ENCODE data around the gene LPCAT1. TPM values are rescaled to one million over a fixed set of nuclear protein-coding genes. Genes with fewer than 3 reads are reported as not detected.

The LPCAT1 gene, protein sequence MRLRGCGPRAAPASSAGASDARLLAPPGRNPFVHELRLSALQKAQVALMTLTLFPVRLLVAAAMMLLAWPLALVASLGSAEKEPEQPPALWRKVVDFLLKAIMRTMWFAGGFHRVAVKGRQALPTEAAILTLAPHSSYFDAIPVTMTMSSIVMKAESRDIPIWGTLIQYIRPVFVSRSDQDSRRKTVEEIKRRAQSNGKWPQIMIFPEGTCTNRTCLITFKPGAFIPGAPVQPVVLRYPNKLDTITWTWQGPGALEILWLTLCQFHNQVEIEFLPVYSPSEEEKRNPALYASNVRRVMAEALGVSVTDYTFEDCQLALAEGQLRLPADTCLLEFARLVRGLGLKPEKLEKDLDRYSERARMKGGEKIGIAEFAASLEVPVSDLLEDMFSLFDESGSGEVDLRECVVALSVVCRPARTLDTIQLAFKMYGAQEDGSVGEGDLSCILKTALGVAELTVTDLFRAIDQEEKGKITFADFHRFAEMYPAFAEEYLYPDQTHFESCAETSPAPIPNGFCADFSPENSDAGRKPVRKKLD
- 75.0 TPM for total RNA-seq (2021; ENCODE audit: unreplicated experiment)
- polyA plus RNA-seq (2012), result 33.5 and 34.7 TPM in 2 replicates
- Bru-seq, nascent RNA, result percentile 67 among the genes with signal in this experiment
- BruChase-seq, experiment 1, labeled RNA remaining after a 6-hour chase, result percentile 88 among the genes with signal in this experiment
- BruChase-seq, experiment 2, labeled RNA remaining after a 2-hour chase, result percentile 81 among the genes with signal in this experiment
- long read RNA-seq, transcript LPCAT1-201 (14 exons, 3,966 nt), result major isoform, 71 of 133 reads
- long read RNA-seq, partial matches to known transcripts, result 27 of 133 reads
- long read RNA-seq, other reads (novel, unspliced or antisense), result 34 of 133 reads

DNA sequence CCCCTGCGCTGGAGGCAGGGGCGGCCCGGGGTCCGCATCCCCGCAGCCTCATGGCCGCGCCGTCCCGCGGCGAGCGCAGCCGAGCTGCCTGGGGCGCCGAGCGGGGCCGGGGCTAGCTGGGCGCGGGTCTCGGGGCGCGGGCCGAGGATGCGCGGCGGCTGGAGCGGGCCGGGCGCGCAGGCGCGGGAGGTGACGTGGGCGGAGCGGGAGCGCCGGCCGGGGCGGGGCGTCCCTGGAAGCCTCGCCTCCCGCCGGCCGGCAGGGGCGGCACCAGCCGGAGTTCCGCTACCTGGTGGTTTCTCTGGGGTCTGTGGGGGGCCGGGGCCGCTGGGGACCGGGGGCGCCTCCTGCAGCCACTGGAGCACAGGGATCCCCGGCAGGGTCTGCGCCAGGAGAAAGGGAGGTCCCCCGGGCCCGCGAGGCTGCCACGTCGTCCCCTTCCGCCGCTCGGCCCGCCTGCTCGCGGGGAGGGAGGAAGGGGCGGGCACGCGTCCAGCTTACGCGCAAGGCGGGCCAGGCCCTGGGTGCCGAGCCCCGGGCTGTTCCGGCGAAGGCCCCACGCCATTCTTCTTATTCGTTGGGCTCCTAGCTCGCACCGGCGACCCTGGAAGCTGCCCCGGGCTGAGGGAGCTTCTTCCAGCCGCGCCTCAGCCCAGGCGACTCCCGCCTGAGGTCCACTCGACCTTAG is at the start of gene LPCAT1:
LPCAT1 (minus strand) TSS at position 168 of the 688 bp plus-strand sequence; CDS start at position 52, 116 bp downstream.
- ATAC-seq (peak; percentile 85), DNase-seq (ENCODE audit: low read depth, low spot score) (no peak)
- BruUV-seq (replicated peaks), result no TSS peak
- no peaks in the 10 kb centered on the region for H3K27me3 ChIP-seq (ENCODE audit: insufficient read depth, low read length)
- CTCF ChIA-PET, result interaction anchor here (1.4 kb wide), 1 partner anchor 70 kb away, joined by 3 read pairs; no protein-coding TSS in a partner anchor
- no peaks in the 10 kb centered on the region for H3K9me3 ChIP-seq (ENCODE audit: control insufficient read depth in 1 of 2, insufficient read depth in 1 of 2, low read depth in 1 of 2, low read length in 2 of 2)
- no peaks in the 10 kb centered on the region; the same call in 1 of the 2 replicates for H4K20me1 ChIP-seq (ENCODE audit: insufficient read depth)
- peak within 1 kb of the TSS; percentile 84 for H3K9ac ChIP-seq (ENCODE audit: low read length)
- peaks cover 43% of the 10 kb centered on the region for H3K79me2 ChIP-seq (ENCODE audit: insufficient read depth, low read length)
- no peak within 1 kb of the TSS for H2AFZ ChIP-seq (ENCODE audit: low read depth, low read length, poor library complexity, severe bottlenecking)
- POLR2A ChIA-PET, result interaction anchor here (1.1 kb wide), 1 partner anchor 8 kb away, joined by 4 read pairs; no protein-coding TSS in a partner anchor
- peak within 1 kb of the TSS; percentile 67 for H3K27ac ChIP-seq (ENCODE audit: low read depth, low read length)
- H3K4me2 ChIP-seq (ENCODE audit: low read length), result peak within 1 kb of the TSS; percentile 84
- peaks cover 12 to 24% of the 10 kb centered on the region in 2 experiments for H3K4me1 ChIP-seq (ENCODE audit: control insufficient read depth in 1 of 2, insufficient read depth in 2 of 2, low read length in 2 of 2)
- H3K4me3 ChIP-seq (replicated peaks in 1 of 2; ENCODE audit: low read depth in 1 of 2, low read length in 2 of 2), result peak within 1 kb of the TSS; percentile 67 to 76
- no peaks in the 10 kb centered on the region for H3K9me2 ChIP-seq (ENCODE audit: insufficient read depth)
- H3K36me3 ChIP-seq (ENCODE audit: control insufficient read depth in 1 of 2, insufficient read depth in 2 of 2, low read length in 2 of 2), result peaks cover 8 to 20% of the 10 kb centered on the region in 2 experiments; a peak in 3 of 4 replicates
- intact Hi-C loops (cut with micrococcal nuclease), result no loop called here
- RAD21 ChIA-PET (ENCODE audit: low non-redundant PET in 1 of 2, low total read pairs in 2 of 2, uncharacterized antibody in 2 of 2, unreplicated experiment in 2 of 2), result no interaction called here
- TF ChIP-seq, protein P1, sequence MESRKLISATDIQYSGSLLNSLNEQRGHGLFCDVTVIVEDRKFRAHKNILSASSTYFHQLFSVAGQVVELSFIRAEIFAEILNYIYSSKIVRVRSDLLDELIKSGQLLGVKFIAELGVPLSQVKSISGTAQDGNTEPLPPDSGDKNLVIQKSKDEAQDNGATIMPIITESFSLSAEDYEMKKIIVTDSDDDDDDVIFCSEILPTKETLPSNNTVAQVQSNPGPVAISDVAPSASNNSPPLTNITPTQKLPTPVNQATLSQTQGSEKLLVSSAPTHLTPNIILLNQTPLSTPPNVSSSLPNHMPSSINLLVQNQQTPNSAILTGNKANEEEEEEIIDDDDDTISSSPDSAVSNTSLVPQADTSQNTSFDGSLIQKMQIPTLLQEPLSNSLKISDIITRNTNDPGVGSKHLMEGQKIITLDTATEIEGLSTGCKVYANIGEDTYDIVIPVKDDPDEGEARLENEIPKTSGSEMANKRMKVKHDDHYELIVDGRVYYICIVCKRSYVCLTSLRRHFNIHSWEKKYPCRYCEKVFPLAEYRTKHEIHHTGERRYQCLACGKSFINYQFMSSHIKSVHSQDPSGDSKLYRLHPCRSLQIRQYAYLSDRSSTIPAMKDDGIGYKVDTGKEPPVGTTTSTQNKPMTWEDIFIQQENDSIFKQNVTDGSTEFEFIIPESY (IDR thresholded peaks at IDR 0.05; ENCODE audit: extremely low read depth, insufficient replicate concordance, low read length), result no peak
- TF ChIP-seq, protein P2, sequence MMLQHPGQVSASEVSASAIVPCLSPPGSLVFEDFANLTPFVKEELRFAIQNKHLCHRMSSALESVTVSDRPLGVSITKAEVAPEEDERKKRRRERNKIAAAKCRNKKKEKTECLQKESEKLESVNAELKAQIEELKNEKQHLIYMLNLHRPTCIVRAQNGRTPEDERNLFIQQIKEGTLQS (IDR thresholded peaks at IDR 0.05), result no peak
- TF ChIP-seq TCF7L2 (IDR thresholded peaks at IDR 0.05; ENCODE audit: borderline replicate concordance, extremely low read depth, insufficient read depth, insufficient read length), result no peak
- TF ChIP-seq SIN3A (IDR thresholded peaks at IDR 0.05; ENCODE audit: low read depth), result no peak
- TF ChIP-seq, protein P3, sequence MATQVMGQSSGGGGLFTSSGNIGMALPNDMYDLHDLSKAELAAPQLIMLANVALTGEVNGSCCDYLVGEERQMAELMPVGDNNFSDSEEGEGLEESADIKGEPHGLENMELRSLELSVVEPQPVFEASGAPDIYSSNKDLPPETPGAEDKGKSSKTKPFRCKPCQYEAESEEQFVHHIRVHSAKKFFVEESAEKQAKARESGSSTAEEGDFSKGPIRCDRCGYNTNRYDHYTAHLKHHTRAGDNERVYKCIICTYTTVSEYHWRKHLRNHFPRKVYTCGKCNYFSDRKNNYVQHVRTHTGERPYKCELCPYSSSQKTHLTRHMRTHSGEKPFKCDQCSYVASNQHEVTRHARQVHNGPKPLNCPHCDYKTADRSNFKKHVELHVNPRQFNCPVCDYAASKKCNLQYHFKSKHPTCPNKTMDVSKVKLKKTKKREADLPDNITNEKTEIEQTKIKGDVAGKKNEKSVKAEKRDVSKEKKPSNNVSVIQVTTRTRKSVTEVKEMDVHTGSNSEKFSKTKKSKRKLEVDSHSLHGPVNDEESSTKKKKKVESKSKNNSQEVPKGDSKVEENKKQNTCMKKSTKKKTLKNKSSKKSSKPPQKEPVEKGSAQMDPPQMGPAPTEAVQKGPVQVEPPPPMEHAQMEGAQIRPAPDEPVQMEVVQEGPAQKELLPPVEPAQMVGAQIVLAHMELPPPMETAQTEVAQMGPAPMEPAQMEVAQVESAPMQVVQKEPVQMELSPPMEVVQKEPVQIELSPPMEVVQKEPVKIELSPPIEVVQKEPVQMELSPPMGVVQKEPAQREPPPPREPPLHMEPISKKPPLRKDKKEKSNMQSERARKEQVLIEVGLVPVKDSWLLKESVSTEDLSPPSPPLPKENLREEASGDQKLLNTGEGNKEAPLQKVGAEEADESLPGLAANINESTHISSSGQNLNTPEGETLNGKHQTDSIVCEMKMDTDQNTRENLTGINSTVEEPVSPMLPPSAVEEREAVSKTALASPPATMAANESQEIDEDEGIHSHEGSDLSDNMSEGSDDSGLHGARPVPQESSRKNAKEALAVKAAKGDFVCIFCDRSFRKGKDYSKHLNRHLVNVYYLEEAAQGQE (IDR thresholded peaks at IDR 0.05; ENCODE audit: low read depth), result no peak
- TF ChIP-seq POLR2A (IDR thresholded peaks at IDR 0.05; ENCODE audit: borderline replicate concordance, extremely low read depth, insufficient read depth, insufficient read length), result no peak
- no peak for TF ChIP-seq SP1 (IDR thresholded peaks at IDR 0.05; ENCODE audit: low read depth)
- no peak for TF ChIP-seq SRF (IDR thresholded peaks at IDR 0.05; ENCODE audit: low read depth)
- no peak for TF ChIP-seq EZH2phosphoT487 (IDR thresholded peaks at IDR 0.05; ENCODE audit: borderline replicate concordance)
- TF ChIP-seq YY1 (IDR thresholded peaks at IDR 0.05; ENCODE audit: extremely low read depth, insufficient replicate concordance, low read depth, low read length), result no peak
- TF ChIP-seq FOSL1 (IDR thresholded peaks at IDR 0.05; ENCODE audit: low read depth), result no peak
- TF ChIP-seq, protein P4, sequence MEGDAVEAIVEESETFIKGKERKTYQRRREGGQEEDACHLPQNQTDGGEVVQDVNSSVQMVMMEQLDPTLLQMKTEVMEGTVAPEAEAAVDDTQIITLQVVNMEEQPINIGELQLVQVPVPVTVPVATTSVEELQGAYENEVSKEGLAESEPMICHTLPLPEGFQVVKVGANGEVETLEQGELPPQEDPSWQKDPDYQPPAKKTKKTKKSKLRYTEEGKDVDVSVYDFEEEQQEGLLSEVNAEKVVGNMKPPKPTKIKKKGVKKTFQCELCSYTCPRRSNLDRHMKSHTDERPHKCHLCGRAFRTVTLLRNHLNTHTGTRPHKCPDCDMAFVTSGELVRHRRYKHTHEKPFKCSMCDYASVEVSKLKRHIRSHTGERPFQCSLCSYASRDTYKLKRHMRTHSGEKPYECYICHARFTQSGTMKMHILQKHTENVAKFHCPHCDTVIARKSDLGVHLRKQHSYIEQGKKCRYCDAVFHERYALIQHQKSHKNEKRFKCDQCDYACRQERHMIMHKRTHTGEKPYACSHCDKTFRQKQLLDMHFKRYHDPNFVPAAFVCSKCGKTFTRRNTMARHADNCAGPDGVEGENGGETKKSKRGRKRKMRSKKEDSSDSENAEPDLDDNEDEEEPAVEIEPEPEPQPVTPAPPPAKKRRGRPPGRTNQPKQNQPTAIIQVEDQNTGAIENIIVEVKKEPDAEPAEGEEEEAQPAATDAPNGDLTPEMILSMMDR (IDR thresholded peaks at IDR 0.05 in 2 of 3, conservative IDR thresholded peaks at IDR 0.05 in 1 of 3; ENCODE audit: borderline replicate concordance in 1 of 3, insufficient read depth in 1 of 3, low read depth in 2 of 3, low read length in 2 of 3), result no peak
- no peak for TF ChIP-seq ELF1 (IDR thresholded peaks at IDR 0.05; ENCODE audit: borderline replicate concordance, low read depth)
- TF ChIP-seq CEBPB (IDR thresholded peaks at IDR 0.05; ENCODE audit: low read depth), result no peak

Data from HCT116 (cell line).